Adrenal gland (tissue), 12 donors: ENCODE data around the gene SLC43A3. TPM values are rescaled to one million over a fixed set of nuclear protein-coding genes. Genes with fewer than 3 reads are reported as not detected.

Experiments
- DNase-seq, 7 donors: peaks; one replicate each; pipeline ENCODE4 v3.0.0-alpha.2; 2019 to 2020
- H3K27ac ChIP-seq, 5 donors: fragments of 200-600 bp; sonication (generic) in 4 of 5; 1 replicate in 3 of 5; 2 replicates in 2 of 5; pipeline versions ENCODE4 v1.5.1 to v1.8.0; 2016 to 2020; ENCODE audit warnings: mild to moderate bottlenecking in 1 of 5
- H3K27me3 ChIP-seq: fragments of 200-600 bp; 2 replicates; pipeline ENCODE4 v1.8.0; 2021
- H3K36me3 ChIP-seq, 2 donors: fragments of 200-600 bp; replicated peaks in 1 of 2; 1 replicate in 1 of 2; 2 replicates in 1 of 2; pipeline versions ENCODE4 v1.5.1 to v1.8.0; 2018 to 2022
- H3K4me1 ChIP-seq, 2 donors: fragments of 200-600 bp; replicated peaks in 1 of 2; 1 replicate in 1 of 2; 2 replicates in 1 of 2; pipeline versions ENCODE4 v1.5.1 to v1.8.0; 2018 to 2021
- H3K4me3 ChIP-seq, 4 donors: fragments of 200-600 bp; sonication (generic) in 3 of 4; one replicate each; pipeline ENCODE4 v1.5.1; 2016 to 2018
- H3K9me3 ChIP-seq, 3 donors: fragments of 200-600 bp; sonication (generic) in 1 of 3; replicated peaks in 1 of 3; 1 replicate in 2 of 3; 2 replicates in 1 of 3; pipeline versions ENCODE4 v1.5.1 to v1.8.0; 2016 to 2021
- CTCF ChIP-seq, 6 experiments: fragments of 450-650 bp in 4 of 6; fragments of 200-600 bp in 2 of 6; sonication (generic) in 1 of 6; IDR thresholded peaks; 1 replicate in 5 of 6; 2 replicates in 1 of 6; pipeline versions ENCODE4 v1.5.1 to v1.8.0; 2016 to 2021; ENCODE audit warnings: antibody characterized with exemption in 6 of 6, mild to moderate bottlenecking in 2 of 6, moderate library complexity in 1 of 6
- POLR2A ChIP-seq, 2 donors: fragments of 450-650 bp; IDR thresholded peaks; one replicate each; pipeline ENCODE4 v1.6.1; 2017; ENCODE audit warnings: antibody characterized with exemption in 2 of 2, mild to moderate bottlenecking in 2 of 2, moderate library complexity in 1 of 2
- WGBS, 4 donors: extraction: QIAGEN DNeasy Blood & Tissue Kit in 2 of 4; methylation state at CpG; one replicate each; pipeline versions ENCODE4 v1.1.5 to v1.1.7; 2013 to 2017; 5-methylcytosine and 5-hydroxymethylcytosine counted together
- intact Hi-C, 2 donors: fragments of 100-400 bp; cut with DNase I; formaldehyde crosslinking; loops; one replicate each; pipeline versions ENCODE4 v1.14.1 to v1.15.0; 2022 to 2023
- polyA plus RNA-seq, 3 donors: library from polyadenylated mRNA; stranded (reverse); fragments of 200-250 nt in 2 of 3; fragments of 350-450 nt in 1 of 3; fragmentation: Illumina TruSeq in 1 of 3; extraction: RNeasy Lipid Tissue Mini Kit (QIAGEN cat#74804) in 1 of 3; gene quantifications; one replicate each; pipeline ENCODE4 v1.2.3, GENCODE V29; 2013 to 2014
- total RNA-seq, 9 donors: library from RNA; depleted of rRNA in 4 of 9; stranded (reverse); fragments of >200 nt in 4 of 9; fragments of 120-200 nt in 1 of 9; fragmentation: NEBNext Ultra II Directional in 1 of 9; extraction: Animal tissue kit (Norgen Biotek cat#: 25700) in 1 of 9; gene quantifications; one replicate each; pipeline versions ENCODE4 v1.1.0 to v1.2.4, GENCODE V29; 2013 to 2023
- donor health status: healthy with polysubstance abuse.
- donor health status: Bipolar disorder and iron deficiency.
- donor health status: DM: yes; HTN: yes; CAD: no.
- donor health status: DM: no; HTN: no; CAD: no.
- donor health status: DM: no; HTN: no; CAD: no.
- donor health status: DM: yes; HTN: yes; CAD: no.

Gene SLC43A3
- total and polyA plus RNA-seq, 12 donors, result 14.0 to 72.7 (median 27.3) TPM

GRCh38 chr11:57475191-57475590 is 48.3 kb upstream of the SLC43A3 start:
- H3K4me3 ChIP-seq, result no peak overlapping the region
- H3K9me3 ChIP-seq, result no peaks in the 10 kb centered on the region
- no peak overlapping the region for H3K27ac ChIP-seq
- no peak for TF ChIP-seq POLR2A (IDR thresholded peaks at IDR 0.05)
- no peak for TF ChIP-seq CTCF (IDR thresholded peaks at IDR 0.05)
- 31 to 52% (median 37%) methylated on average over 1 of the region's 1 CpG for WGBS, 4 donors
- intact Hi-C loops, result loop anchor here in 1 of 2 donors (10.0 kb wide), 1 partner anchor 130 kb away; no protein-coding TSS in a partner anchor
- no peaks in the 10 kb centered on the region for H3K36me3 ChIP-seq
- H3K27me3 ChIP-seq, result no peaks in the 10 kb centered on the region
- H3K4me1 ChIP-seq, result peaks cover 11 to 21% of the 10 kb centered on the region in 2 donors
- no peak for DNase-seq

DNA sequence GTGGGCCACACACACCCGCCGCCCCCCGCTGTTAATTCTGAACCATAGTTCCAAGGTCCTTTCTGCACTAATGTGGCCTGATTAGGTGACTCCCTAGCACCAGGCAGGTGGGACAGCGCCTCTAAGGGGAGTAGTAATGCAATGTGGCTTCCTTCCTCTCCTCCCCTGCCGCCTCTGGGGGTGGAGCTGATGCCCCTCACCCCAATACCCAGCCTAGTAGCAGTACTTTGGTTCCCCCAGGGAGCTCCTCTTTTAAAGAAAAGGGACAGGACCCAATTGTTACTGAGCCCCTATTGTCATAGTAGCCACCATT is 47.8 kb upstream of the SLC43A3 start:
- intact Hi-C loops, result loop anchor here in 1 of 2 donors (10.0 kb wide), 1 partner anchor 130 kb away; no protein-coding TSS in a partner anchor
- DNase-seq, result no peak
- WGBS, 4 donors, result 20 to 79% (median 59%) methylated on average over 1 to 5 of the region's 5 CpGs
- no peaks in the 10 kb centered on the region for H3K27me3 ChIP-seq
- H3K9me3 ChIP-seq, result no peaks in the 10 kb centered on the region
- H3K36me3 ChIP-seq, result no peaks in the 10 kb centered on the region
- H3K4me1 ChIP-seq, result peaks cover 11 to 21% of the 10 kb centered on the region in 2 donors
- no peak overlapping the region for H3K27ac ChIP-seq
- H3K4me3 ChIP-seq, result no peak overlapping the region
- TF ChIP-seq CTCF (IDR thresholded peaks at IDR 0.05), result no peak
- no peak for TF ChIP-seq POLR2A (IDR thresholded peaks at IDR 0.05)

DNA sequence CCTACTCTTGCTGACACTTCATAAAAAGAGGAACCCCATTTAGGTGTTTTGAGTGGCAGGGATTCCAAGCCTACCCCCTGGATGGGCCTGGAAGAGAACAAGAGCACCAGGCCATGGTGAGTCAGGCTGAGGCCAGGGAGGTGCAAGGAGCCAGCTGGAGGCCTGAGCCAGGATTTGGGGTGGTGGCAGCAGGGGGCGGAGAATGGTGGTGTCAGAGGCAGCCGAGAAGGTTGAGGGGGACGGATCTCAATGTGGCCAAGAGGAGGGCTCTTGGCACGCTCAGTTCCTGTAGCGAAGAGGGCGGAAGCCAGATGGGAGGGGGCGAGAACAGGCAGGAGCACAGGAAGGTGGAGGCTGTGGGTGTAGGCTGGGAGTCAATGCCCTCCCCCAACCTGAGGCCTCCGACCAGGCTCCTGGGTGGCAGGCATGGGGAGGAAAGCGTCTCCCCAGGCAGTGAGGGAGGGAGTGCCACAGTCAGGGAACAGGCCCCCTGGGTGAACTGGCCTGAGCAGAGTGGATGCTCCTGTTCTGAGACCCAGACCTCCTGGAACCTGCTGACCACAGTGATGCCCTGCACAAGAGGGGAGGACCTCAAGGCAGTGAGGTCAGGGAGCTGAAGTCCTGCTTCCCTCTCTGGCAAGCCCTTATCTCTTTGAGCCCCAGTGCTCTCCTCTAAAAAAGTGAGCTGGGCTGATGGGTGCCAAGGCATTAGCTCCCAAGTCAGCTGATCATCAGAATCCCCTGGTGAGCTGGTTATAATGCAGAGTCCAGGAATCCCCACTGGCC is 47.3 kb upstream of the SLC43A3 start:
- no peak for DNase-seq
- no peak overlapping the region for H3K27ac ChIP-seq
- TF ChIP-seq CTCF (IDR thresholded peaks at IDR 0.05), result no peak
- no peak for TF ChIP-seq POLR2A (IDR thresholded peaks at IDR 0.05)
- no peaks in the 10 kb centered on the region for H3K9me3 ChIP-seq
- no peaks in the 10 kb centered on the region for H3K36me3 ChIP-seq
- 47 to 76% (median 61%) methylated on average over 7 to 9 of the region's 9 CpGs for WGBS, 4 donors
- H3K4me1 ChIP-seq, result peaks cover 11 to 21% of the 10 kb centered on the region in 2 donors
- H3K27me3 ChIP-seq, result no peaks in the 10 kb centered on the region
- intact Hi-C loops, result loop anchor here in 1 of 2 donors (10.0 kb wide), 1 partner anchor 129 kb away; no protein-coding TSS in a partner anchor
- no peak overlapping the region for H3K4me3 ChIP-seq

DNA sequence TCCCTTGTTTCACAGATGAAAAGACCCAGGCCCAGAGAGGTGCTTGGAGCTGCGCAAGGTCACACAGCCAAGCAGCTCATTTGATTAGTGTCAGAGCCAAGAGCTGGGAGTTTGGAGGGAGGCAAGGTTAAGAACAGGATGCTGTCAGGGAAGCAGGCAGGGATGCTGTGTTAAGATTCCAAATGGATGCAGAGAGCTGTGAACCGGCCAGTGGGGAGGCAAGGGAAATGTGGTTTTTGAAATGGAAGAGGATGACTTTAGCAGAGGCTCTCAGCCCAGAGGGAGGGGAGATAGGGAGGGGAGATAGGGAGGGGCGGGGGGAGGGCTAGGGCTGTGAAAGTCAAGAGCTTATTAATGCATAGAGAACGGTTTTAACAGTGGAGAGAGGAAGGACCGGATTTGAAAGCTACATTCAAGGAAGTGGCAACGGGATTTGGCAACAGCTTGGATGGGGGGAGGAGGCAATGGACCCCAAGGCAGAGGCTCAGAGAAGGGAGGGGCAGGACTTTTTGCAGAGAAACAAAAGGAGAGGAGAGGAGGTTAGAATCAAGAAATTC is 46.4 kb upstream of the SLC43A3 start:
- no peaks in the 10 kb centered on the region for H3K36me3 ChIP-seq
- peaks cover 11 to 21% of the 10 kb centered on the region in 2 donors for H3K4me1 ChIP-seq
- DNase-seq, result no peak
- intact Hi-C loops, result loop anchor here in 1 of 2 donors (10.0 kb wide), 1 partner anchor 129 kb away; no protein-coding TSS in a partner anchor
- no peaks in the 10 kb centered on the region for H3K27me3 ChIP-seq
- H3K4me3 ChIP-seq, result no peak overlapping the region
- TF ChIP-seq CTCF (IDR thresholded peaks at IDR 0.05) (no peak), POLR2A (IDR thresholded peaks at IDR 0.05) (no peak)
- no peak overlapping the region for H3K27ac ChIP-seq
- WGBS, 4 donors, result 43 to 68% (median 60%) methylated on average over 6 of the region's 6 CpGs
- H3K9me3 ChIP-seq, result no peaks in the 10 kb centered on the region
